ENCODE data around the gene SMIM10.

SMIM10 gene

GRCh38 chrX:134999469-134999868 is 8.7 kb downstream of the SMIM10 start:
- Histone ChIP-seq H3K9me3 (ENCODE audit: insufficient read depth, low read depth, low read length) (no peaks in the 10 kb centered on the region), H3K4me2 (ENCODE audit: low read depth, low read length, poor library complexity, severe bottlenecking) (no peak overlapping the region), H3K79me2 (ENCODE audit: insufficient read depth, low read length) (no peaks in the 10 kb centered on the region), H3K9me2 (replicated peaks; ENCODE audit: low read depth, low read length) (no peaks in the 10 kb centered on the region), H4K20me1 (ENCODE audit: insufficient read depth, low read length, poor library complexity, severe bottlenecking) (no peaks in the 10 kb centered on the region), H3K36me3 (ENCODE audit: insufficient read depth, low read length) (no peaks in the 10 kb centered on the region), H3K27me3 (ENCODE audit: insufficient read depth, low read length, poor library complexity, severe bottlenecking) (no peaks in the 10 kb centered on the region), H3K4me3 (ENCODE audit: low read length, poor library complexity, severe bottlenecking) (no peak overlapping the region), H3K4me1 (ENCODE audit: insufficient read depth, low read length, poor library complexity, severe bottlenecking) (no peaks in the 10 kb centered on the region), H2AFZ (ENCODE audit: low read length) (no peak overlapping the region), H3F3A (ENCODE audit: low read depth) (no peaks in the 10 kb centered on the region), H3K9ac (ENCODE audit: low read depth, low read length, poor library complexity, severe bottlenecking) (no peak overlapping the region)
- TF ChIP-seq, protein P1, sequence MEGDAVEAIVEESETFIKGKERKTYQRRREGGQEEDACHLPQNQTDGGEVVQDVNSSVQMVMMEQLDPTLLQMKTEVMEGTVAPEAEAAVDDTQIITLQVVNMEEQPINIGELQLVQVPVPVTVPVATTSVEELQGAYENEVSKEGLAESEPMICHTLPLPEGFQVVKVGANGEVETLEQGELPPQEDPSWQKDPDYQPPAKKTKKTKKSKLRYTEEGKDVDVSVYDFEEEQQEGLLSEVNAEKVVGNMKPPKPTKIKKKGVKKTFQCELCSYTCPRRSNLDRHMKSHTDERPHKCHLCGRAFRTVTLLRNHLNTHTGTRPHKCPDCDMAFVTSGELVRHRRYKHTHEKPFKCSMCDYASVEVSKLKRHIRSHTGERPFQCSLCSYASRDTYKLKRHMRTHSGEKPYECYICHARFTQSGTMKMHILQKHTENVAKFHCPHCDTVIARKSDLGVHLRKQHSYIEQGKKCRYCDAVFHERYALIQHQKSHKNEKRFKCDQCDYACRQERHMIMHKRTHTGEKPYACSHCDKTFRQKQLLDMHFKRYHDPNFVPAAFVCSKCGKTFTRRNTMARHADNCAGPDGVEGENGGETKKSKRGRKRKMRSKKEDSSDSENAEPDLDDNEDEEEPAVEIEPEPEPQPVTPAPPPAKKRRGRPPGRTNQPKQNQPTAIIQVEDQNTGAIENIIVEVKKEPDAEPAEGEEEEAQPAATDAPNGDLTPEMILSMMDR (conservative IDR thresholded peaks at IDR 0.05; ENCODE audit: low read length), result peak; percentile 53
- TF ChIP-seq EZH2phosphoT487 (IDR thresholded peaks at IDR 0.05; ENCODE audit: borderline replicate concordance), result no peak

GRCh38 chrX:135000516-135000915 is 9.7 kb downstream of the SMIM10 start:
- Histone ChIP-seq H3K9me2 (replicated peaks; ENCODE audit: low read depth, low read length) (no peaks in the 10 kb centered on the region), H2AFZ (ENCODE audit: low read length) (no peak overlapping the region), H3F3A (ENCODE audit: low read depth) (no peaks in the 10 kb centered on the region), H3K9me3 (ENCODE audit: insufficient read depth, low read depth, low read length) (no peaks in the 10 kb centered on the region), H3K4me3 (ENCODE audit: low read length, poor library complexity, severe bottlenecking) (no peak overlapping the region), H3K27me3 (ENCODE audit: insufficient read depth, low read length, poor library complexity, severe bottlenecking) (no peaks in the 10 kb centered on the region), H3K4me2 (ENCODE audit: low read depth, low read length, poor library complexity, severe bottlenecking) (no peak overlapping the region), H3K9ac (ENCODE audit: low read depth, low read length, poor library complexity, severe bottlenecking) (no peak overlapping the region), H4K20me1 (ENCODE audit: insufficient read depth, low read length, poor library complexity, severe bottlenecking) (no peaks in the 10 kb centered on the region), H3K4me1 (ENCODE audit: insufficient read depth, low read length, poor library complexity, severe bottlenecking) (no peaks in the 10 kb centered on the region), H3K79me2 (ENCODE audit: insufficient read depth, low read length) (no peaks in the 10 kb centered on the region), H3K36me3 (ENCODE audit: insufficient read depth, low read length) (no peaks in the 10 kb centered on the region)
- TF ChIP-seq, protein P1 (conservative IDR thresholded peaks at IDR 0.05; ENCODE audit: low read length), result no peak
- no peak for TF ChIP-seq EZH2phosphoT487 (IDR thresholded peaks at IDR 0.05; ENCODE audit: borderline replicate concordance)

DNA sequence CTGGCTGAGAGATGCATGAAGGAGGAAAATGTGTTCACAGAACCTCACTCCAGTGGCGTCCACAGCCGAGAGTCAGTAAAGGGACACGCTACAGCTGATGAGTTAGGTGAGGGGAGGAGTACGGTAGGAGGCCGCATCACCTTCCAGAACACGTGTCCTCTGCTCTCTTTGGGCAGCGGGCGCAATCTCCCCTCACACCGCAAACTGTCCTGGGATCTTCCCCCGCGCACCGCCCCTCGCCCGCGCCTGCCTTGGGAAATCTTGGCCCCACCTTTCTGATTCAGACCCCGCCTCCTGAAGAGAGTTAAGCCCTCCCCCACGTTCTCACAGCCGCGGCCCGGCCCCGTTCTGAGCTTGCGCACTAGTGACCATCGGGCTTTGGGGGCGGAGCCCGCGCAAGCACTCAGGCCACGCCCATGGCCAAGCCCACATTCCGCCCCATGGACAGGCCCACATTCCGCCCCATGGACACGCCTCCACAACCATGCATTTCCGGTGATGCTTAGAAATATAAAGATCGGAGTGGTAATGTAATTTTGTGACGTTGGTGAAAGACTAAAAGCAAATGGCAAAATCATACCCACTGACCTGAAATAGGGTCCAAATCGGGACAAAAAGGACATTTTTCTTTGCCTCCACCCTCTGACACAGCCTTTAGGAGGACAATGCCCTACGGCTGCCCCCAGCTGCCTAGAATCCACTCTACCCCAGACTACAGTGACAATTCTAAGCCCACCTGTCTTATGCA is 13.3 kb downstream of the SMIM10 start:
- Histone ChIP-seq H4K20me1 (ENCODE audit: insufficient read depth, low read length, poor library complexity, severe bottlenecking) (no peaks in the 10 kb centered on the region), H3F3A (ENCODE audit: low read depth) (no peaks in the 10 kb centered on the region), H3K4me3 (ENCODE audit: low read length, poor library complexity, severe bottlenecking) (peak overlapping the region; percentile 72), H3K9ac (ENCODE audit: low read depth, low read length, poor library complexity, severe bottlenecking) (peak overlapping the region; percentile 37), H3K36me3 (ENCODE audit: insufficient read depth, low read length) (no peaks in the 10 kb centered on the region), H3K4me2 (ENCODE audit: low read depth, low read length, poor library complexity, severe bottlenecking) (peak overlapping the region; percentile 72), H3K27me3 (ENCODE audit: insufficient read depth, low read length, poor library complexity, severe bottlenecking) (no peaks in the 10 kb centered on the region), H3K9me3 (ENCODE audit: insufficient read depth, low read depth, low read length) (no peaks in the 10 kb centered on the region), H2AFZ (ENCODE audit: low read length) (peak overlapping the region; percentile 93), H3K79me2 (ENCODE audit: insufficient read depth, low read length) (no peaks in the 10 kb centered on the region), H3K4me1 (ENCODE audit: insufficient read depth, low read length, poor library complexity, severe bottlenecking) (no peaks in the 10 kb centered on the region), H3K9me2 (replicated peaks; ENCODE audit: low read depth, low read length) (no peaks in the 10 kb centered on the region)
- TF ChIP-seq, protein P1 (conservative IDR thresholded peaks at IDR 0.05; ENCODE audit: low read length), result no peak
- TF ChIP-seq EZH2phosphoT487 (IDR thresholded peaks at IDR 0.05; ENCODE audit: borderline replicate concordance), result no peak

All from Loucy (cell line).